HG03159 (cell line): ENCODE data around the gene SCLY.
"Not testable (repeated sequence)": the region's sequence is repeated elsewhere in the genome, so short reads cannot be mapped to it uniquely, and the experiment has no call there.

Source experiments
- ATAC-seq: cut with Tn5 transposase; IDR thresholded peaks from one replicate; pipeline ENCODE4 v1.9.1; 2021; ENCODE audit warnings: mild to moderate bottlenecking, moderate library complexity; ENCODE audit not compliant: unreplicated experiment

SCLY gene

DNA sequence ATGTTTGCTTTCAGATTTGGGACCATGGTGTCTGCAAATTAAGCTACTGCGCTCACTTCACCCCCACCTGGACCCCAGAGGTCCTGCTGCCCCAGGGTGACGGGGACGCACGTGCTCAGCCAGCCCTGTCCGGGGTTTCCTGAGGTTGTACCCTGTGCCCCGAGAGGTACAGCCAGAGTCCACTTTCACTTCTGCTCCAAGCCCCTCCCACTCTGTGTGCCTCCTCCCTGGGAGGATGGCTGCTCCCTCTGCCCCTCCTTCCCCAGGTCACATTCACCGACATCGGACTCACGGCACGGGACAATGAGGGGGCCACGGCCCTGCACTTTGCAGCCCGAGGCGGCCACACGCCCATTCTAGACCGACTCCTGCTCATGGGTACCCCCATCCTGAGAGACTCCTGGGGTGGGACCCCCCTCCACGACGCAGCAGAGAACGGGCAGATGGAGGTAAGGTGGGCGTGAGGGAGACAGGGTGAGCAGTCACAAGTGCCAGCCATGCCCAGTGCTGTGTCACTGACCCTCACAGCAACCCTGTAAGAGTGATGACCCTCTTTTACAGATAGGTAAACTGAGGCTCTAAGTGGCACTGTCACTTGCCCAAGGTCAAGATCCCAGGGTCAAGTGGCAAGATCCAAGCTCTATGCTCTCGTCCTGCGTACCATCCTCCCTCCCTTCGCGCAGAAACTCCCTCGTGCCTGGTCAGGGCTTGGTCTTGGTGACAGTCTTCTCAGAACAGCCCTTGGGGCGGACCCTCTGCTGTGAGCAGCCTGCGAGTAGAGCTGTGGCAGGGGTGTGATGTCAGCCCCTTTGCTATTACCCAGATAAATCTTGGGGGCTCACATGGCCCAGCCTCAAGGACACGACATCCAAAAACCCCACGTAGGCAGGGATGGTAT lies 47.0 kb downstream of the SCLY start:
- ATAC-seq, result peak; percentile 85

DNA sequence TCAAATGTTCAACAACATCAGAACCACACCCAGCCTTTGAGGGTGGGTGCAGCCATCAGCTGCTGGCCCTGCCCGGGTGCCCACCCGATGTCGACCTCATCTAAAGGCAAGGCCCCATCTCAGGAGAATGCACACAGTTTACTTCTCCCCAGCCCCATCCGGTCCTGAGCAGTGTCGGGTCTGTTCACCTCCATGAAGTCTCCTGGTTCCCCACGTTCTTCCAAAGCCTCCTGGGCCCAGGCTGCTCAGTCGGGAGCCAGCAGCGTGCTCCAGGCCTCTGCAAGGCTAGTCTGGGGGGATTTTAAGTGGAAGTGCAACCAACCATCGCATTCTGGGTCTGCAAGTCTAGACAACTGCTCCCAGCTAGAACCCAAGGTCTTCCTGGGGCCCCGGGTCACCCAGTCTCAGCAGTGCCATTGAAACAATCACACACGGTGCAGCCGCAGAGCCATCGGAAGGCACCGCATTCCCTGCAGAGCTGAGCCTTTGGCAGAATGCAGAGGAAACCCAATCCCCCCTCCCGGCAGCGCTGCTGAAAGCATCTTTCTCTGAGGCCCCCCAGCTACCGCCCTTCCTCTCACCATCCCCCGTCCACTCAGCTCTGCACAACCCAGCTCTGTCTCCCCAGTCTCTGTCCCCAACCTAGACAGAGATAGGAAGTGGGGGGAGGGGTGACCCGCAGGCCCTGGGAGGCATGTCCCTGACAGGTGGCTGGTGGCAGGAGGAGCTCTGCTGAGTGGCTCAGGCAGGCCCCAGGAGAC lies 47.8 kb downstream of the SCLY start:
- peak; percentile 46 for ATAC-seq

DNA sequence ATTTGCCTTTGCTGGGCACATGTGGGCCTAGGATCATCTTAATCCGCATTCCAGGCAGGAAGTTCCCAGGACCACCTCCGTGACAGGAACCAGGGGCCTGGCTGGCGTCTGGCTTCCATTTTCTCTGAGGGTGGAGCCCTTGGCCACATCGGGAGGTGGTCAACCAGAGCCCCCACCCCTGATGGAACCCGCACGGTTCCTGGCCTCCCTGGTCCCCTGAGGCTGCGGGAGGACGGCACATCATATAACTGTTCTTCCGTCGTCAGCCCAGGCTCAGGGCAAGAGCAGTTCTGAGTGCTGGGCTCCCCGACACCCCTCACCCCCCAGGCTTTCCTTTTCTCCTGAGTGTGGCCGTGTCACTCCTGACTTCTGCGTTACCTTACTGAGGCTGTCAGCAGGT lies 52.8 kb downstream of the SCLY start:
- no peak for ATAC-seq

DNA sequence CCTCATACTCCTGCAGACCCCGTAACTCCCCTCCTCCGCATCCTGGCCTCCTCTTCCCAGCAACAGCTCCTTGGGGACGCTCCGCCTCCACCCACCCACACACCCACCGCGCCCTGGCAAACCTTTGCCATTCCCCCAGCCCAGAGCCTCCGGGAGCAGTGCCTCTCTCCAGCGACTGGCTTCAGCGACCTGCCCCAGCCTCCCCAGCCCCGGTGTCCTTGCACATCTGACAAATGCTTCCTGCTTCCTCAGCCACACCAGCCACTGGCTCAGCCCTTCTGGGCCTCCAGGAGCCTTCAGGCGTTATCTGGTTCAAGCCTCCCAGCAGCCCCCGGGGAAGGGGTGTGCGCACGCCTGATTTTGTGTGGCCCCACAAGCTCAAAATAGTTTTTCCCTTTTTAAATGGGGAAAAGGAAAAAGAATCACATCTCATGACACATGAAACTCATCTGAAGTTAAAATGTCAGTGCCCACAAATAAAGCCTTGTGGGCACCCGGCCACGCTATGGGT lies 53.6 kb downstream of the SCLY start:
- no peak for ATAC-seq

DNA sequence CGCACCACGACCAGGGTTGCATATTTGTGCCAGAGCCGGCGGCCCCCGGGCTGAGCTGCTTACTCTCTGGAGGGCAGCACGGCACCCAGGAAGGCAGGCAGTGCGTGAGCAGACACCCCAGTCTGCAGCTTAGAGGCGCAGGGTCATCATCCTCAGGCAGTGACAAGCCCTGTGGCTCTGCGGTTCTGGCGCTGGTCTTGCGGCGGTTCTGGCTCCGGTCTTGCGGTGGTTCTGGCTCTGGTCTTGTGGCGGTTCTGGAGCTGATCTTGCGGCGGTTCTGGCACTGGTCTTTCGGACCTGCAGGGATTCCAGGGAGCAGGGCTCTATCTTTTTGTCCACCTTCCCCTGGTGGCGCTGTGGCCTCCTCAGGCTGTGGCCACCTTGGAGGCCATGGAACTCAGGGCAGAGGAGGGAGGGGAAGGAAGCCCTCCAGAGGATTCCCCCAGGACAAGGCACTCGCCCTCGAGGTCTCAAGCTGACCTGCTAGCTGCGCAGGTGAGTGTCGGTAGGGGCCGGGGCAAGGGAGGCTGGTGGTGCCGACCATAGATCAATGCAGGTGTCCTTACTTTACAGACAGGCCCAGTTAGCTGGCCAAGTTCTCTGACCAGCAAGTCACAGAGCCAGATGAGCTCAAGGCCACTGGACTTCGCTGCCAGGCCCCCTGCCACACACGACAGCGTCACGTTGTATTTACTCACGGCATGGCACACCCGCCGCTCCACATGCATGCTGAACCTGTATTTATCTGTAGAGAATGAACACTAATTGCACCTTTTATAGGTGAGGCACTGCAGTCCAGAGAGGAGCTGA lies 54.3 kb downstream of the SCLY start:
- no peak for ATAC-seq

DNA sequence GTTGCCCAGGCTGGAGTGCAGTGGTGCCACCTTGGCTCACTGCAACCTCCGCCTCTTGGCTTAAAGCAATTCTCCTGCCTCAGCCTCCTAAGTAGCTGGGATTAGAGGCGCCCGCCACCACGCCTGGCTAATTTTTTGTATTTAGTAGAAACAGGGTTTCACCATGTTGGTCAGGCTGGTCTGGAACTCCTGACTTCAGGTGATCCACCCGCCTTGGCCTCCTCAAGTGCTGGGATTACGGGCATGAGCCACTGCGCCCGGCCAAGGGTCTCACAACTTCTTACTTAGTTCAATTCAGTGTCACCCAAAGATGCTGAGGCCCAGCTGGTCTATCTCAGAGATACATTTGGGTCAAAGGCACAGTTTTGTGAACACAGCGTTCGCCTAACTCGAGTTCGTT lies 54.9 kb downstream of the SCLY start:
- ATAC-seq, result not testable (repeated sequence)

DNA sequence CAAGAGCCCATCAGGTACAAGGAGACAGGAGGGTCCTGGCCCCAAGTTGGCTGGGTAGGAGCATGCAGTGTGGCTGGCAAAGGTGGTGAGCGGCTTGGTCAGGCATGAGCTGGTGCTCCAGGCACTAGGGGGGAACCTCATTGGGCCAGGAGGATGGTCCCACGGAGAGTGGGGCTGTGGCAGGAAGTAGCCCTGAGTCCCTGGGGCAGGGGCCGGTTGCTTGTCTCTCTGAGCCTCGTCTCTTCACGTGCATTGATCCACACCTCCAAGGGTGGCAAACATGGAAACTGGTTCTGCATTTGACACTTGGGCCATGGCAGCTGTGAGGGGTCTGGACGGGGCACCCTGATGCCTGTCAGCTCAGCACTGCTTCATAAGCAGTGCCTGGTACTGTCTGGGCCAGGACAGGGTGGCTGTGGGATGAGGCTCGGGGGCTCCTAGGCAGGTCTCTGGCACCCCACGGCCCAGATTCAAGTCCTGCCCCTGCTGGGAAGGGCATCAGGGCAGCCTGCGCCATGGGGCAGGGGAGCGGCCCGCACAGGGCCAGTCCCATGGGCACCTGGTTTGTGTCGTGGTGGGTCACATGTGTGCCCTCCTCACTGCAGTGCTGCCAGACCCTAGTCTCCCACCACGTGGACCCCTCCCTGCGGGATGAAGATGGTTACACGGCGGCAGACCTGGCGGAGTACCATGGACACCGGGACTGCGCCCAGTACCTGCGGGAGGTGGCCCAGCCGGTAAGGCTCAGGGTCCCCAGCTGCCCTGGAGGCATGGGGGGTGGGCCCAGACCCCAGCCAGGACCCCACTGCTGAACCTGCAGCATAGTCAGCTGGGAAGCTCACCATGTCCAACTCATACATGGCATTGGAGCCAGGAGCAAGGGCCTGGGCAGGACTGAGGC lies 55.7 kb downstream of the SCLY start:
- ATAC-seq, result no peak

DNA sequence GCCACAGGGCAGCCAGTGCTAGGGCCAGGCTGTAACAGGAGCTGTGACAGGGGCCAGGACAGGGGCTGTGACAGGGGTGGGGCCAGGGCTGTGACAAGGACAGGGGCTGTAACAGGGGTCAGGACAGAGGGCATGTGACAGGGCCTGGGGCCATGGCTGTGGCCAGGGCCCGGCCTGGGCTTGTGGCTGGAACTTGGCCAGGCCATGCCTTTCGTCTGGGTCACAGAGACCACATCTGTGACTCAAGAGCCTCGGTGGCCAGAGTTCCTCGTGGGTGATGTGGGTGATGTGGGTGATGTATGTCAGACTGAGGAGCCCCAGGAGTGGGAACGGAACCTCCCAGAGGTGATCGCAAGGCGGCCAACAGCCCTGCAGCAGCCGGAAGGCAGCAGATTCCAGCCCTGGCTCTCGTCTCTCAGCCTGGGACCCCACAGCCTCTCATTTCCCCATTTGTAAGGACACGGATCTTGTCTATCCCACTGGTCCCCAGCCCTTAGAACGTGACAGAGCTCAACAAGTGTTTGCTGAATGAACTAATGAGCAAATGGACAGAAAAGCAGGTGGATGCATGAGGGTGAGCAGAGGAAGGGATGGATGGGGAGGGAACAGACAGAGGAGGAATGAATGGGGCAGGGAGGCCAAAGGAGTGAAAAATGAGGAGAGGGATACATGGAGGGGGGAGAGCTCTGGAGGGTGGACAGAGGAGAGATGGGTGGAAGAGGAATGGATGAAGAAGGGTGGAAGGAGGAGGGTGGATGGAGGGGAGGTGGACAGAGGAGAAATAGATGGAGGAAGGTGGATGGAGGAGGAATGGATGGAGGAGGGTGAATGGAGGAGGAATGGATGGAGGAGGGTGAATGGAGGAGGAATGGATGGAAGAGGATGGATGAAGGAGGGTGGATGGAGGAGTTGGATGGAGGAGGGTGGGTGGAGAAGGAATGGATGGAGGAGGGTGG lies 56.7 kb downstream of the SCLY start:
- no peak for ATAC-seq

DNA sequence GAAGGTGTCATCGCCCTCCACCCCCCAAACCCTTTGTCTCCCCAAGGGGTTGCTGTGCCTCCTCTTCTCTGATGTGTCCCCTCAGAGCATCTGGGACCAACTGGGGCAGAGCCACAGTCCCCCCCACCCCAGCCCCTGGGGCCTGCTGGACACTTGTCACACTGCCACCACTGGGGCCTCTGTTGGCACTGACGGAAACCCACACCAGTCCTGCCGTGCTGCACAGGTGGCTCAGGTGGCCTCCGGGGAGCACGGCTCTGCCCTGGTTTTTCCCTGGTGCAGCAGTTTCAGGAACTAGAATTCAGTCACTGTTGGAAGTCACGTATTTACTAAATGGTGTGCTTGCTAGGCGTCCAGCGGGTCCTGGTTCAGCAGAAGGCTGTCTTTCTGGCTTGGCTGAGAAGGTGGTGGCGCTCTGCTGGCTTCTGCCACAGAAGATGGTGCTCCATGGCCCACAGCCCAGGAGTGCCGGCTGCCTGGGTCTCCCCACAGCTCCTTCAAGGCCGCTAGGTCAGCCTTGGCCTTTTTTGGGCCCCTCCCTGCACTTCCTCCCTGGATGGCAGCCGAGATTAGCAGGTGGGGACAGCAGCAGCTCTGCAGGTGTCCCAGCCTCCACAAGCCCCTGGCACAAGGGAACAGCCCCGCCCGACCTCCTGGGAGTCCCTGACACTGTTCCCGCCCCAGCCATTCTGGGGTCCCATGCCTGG lies 59.1 kb downstream of the SCLY start:
- ATAC-seq, result no peak

DNA sequence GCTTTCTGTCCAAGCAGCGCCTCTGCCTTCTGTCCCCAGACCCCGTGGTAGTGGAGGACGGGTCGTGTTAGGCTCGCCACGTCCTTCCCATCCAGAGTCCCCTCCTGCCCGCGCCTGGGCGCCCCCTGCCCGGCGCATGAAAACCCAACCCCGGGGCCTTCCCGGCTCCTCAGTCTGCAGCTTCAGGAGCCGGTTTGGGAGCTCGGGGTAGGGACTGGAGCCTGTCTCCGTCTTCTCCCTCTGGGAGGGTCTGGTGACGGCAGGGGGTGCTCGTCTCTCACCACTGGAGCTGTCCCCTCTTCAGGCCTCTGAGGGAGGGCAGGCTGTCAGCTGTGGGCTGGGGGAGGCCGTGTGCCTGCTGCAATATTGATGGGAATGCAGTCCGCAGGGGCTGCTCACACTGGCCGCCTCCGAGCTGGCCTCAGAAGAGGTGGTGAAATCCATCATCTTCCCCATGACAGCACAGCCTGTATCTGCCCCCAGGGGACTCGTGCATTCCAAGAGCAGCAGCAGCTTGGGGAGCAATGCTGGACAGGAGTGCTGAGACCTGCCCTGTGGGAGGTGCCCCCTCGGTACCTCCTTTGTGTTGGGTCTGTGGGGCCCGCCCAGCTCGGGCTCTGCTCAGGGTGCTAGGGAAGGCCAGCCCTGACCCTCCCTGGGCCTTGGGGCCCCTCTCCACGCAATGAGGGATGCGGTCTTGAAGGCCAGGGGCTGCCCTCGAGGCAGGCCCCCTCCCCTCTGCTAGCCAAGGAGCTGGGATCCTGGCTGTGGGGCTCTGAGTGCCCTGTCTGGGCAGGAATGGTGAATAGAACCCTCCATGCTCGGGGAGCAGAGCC lies 59.9 kb downstream of the SCLY start:
- ATAC-seq, result no peak

DNA sequence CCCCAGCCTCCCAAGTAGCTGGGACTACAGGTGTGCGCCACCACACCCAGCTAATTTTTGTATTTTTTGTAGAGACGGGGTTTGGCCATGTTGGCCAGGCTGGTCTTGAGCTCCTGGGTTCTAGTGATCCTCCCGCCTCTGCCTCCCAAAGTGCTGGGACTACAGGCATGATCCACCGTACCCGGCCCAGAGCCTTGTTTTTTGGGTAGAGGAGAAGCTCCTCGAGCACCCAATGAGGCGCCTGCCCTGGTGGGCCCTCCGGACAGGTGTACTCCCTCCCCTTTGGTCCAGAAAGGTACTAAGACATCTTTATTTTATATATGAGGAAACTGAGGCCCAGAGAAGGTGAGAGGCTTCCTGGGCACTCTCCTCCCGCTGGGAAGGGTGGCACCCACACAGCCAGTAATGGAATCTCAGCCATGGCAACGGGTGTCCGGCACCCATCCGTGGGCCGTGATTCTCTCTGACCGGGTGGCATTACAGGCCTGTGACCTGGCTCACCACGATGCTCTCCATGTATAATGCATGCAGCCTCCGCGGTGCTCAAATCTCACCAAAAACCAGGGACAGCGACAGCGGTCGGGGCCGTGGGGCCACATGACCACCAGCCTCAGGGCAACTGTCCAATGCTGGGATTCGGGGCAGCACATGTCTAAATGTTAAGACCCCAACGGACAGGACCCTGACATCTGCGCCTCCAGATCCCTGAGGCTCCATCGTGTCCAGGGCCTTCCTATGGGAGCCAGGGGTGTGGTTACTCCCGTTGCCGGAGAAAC lies 60.9 kb downstream of the SCLY start:
- ATAC-seq, result no peak

DNA sequence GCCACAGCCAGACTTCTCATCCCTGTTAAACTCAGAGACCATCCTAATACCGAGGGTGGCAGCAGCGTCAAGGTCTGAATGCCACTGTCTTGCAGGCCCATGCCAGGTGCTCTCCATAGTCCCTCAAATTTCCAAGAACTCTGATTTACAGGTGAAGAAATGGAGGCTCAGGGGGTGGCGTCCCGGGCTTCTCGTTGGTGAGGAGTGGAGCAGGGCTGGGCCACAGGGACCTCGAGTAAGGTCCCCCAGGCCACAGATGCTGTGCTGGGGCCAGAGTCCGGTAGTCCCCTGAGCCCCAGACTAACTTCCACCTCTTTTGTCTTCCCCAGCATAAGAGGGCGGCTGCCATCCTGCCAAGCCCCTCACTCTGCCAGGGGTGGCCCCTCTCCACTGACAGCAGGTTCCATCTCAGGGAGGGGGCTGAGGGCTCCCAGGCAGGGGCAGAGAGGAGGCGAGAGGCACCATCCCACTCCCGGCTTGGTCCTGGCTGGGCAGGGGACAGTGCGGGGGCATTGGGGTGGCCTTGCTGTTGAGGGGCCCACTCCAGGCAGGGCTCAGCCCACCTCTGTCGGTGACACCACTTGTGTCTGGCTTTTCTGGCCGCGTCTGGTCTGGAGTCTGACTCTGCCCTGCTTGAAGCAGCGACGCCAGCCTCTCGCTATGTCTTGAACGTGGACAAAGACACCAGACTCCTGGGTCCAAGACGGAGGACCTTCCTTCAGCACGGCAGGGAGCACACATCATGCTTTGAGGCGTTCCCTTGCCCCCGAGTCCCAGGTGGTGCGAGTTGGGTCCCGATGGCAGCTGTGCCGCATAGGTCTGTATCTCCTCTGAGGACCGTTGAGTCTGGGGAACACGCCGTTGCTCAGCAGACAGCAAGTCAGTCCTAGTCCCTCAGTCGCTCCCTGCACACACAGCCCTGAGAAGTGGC lies 61.8 kb downstream of the SCLY start:
- no peak for ATAC-seq

DNA sequence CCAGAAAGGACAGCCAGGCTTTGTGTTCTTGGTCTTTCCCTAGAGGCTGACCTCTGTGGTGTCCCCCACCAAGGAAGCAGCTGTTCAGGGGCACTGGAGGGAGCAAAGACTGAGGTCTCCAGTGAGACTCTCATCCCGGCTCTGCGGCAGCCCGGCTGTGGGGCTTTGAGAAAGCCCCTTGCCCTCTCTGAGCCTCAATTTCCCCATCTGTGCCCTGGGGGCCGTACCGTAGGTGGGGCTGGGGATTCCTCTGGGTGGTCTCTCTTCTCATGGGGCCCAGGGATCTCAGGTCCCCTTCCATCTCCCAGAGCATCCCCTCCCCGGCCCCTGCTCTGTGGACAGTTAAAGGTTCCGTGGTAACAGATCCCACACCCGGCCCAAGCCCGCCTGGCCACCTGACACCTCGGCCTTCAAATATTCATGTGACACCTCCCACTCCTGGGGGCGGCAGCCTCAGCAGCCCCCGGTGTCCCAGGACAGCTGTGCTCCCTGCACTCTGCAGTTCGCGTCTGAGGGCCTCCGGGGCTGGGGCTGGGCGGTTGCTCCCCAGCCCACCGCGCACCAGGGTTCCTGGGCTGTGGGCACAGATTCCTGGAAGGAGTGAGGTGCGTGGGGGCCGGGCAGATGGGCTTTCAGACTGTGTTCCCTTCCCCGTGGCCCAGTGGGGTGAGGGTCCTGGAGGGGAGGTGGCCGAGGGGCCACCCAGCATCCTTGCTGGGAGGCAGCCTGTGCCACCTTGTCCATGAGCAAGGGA lies 62.6 kb downstream of the SCLY start:
- ATAC-seq, result no peak

DNA sequence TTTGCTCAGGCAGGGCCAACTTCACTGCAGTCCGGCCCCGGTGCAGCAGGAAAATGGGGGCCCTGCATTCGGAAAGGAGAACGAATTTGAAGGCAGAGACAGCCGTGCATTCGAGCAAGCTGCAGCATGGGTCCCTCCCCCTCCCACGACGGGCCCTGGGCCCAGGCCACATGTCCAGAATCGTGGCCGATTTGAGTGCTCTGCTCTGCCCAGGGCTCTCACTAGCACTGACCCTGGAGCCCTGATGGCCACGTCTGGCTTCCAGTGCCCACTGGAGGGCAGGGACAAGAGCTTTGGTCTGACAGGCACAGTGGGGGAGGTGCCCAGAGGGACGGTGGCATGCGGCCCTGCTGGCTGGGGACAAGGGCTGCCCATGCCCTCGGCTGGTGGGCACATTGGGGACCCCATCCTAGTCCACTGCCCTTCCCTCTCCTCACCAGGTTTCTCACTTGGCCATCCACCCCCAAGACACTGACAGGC lies 63.2 kb downstream of the SCLY start:
- no peak for ATAC-seq
